OCI-LY1 (cell line): Measurements from ENCODE around the gene EVI5L.

Experiments used
- CTCF ChIP-seq: fragments of 200-600 bp; sonication (generic), shearing (Covaris generic); IDR thresholded peaks from 2 replicates; pipeline ENCODE4 v1.5.1; 2017; ENCODE audit warnings: mild to moderate bottlenecking, antibody characterized with exemption, low read length, moderate library complexity, mixed read lengths
- EZH2 ChIP-seq: fragments of 200-600 bp; sonication (generic), shearing (Covaris generic); IDR thresholded peaks from 2 replicates; pipeline ENCODE4 v1.8.0; 2017; ENCODE audit warnings: borderline replicate concordance, mixed run types, mild to moderate bottlenecking, antibody characterized with exemption, low read length, moderate library complexity, mixed read lengths

- no peak for TF ChIP-seq CTCF
- no peak for TF ChIP-seq EZH2
Measured at GRCh38 chr19:7888145-7888825, 58.3 kb downstream of the EVI5L start, which contains the start of gene LRRC8E.
